Measurements from ENCODE around the gene C8B. TPM values are rescaled to one million over a fixed set of nuclear protein-coding genes. Genes with fewer than 3 reads are reported as not detected.

The C8B gene
- total and polyA plus RNA-seq, 2 of the 13 experiments (the other 11 are each of a cell fraction or from before 2014, with no cell fraction given) = 8.4 to 11.3 TPM

DNA sequence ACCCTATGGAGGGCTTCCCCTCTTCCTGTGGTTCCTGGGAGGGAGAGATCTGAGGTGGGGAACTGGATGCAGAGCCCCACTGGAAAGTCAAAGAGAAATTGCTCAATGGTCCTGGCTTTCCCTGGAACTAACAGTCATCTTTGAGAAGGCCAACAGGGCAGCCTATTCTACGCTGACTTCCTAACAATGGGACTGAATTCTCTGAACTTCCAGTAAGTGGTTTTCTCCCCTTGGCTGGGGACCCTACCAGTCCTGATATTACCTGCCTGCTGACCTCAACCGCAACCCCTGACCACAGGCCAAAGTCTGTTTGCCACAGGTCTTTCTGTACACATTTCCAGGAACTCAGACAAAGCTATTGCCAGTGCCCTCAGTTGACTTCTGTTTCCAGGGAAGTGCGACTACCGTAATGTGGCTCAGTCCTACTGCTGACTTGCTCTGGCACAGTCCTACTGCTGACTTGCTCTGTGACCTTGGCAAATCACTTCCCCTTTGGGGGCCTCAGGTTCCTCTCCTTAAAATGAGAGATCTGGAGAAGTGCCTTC, 55.3 kb downstream of the C8B start (continued):
- TF ChIP-seq ZC3H4 (CRISPR knock-in tag; IDR thresholded peaks at IDR 0.05; ENCODE audit: borderline replicate concordance) (no peak), REPIN1 (CRISPR knock-in tag; IDR thresholded peaks at IDR 0.05; ENCODE audit: borderline replicate concordance, low read depth) (peak; percentile 91; the same call in 1 of the 2 replicates), KDM1A (CRISPR knock-in tag; IDR thresholded peaks at IDR 0.05) (peak; percentile 92), RFXANK (CRISPR knock-in tag; IDR thresholded peaks at IDR 0.05) (no peak; the same call in 1 of the 2 replicates), ZFP82 (CRISPR knock-in tag; IDR thresholded peaks at IDR 0.05; ENCODE audit: borderline replicate concordance) (no peak), ZNF687 (CRISPR knock-in tag; IDR thresholded peaks at IDR 0.05) (peak; percentile 33; the same call in 1 of the 2 replicates), ATF7-NPFF (CRISPR knock-in tag; IDR thresholded peaks at IDR 0.05; ENCODE audit: low read depth) (peak; percentile 81; the same call in 1 of the 2 replicates), ZNF30 (CRISPR knock-in tag; IDR thresholded peaks at IDR 0.05) (no peak), ZNF607 (CRISPR knock-in tag; IDR thresholded peaks at IDR 0.05; ENCODE audit: borderline replicate concordance) (peak; percentile 67), MAFF (IDR thresholded peaks at IDR 0.05; ENCODE audit: low read depth, low read length) (0 out of 2 replicates have a peak, but pooled peaks have one; percentile 35), POLR2AphosphoS5 (IDR thresholded peaks at IDR 0.05; ENCODE audit: low read depth, low read length) (peak; percentile 47; the same call in 1 of the 2 replicates), NR2F2 (IDR thresholded peaks at IDR 0.05; ENCODE audit: borderline replicate concordance, low read depth) (peak; percentile 97), ZSCAN30 (CRISPR knock-in tag; IDR thresholded peaks at IDR 0.05) (no peak), RCOR2 (CRISPR knock-in tag; IDR thresholded peaks at IDR 0.05) (peak; percentile 90), ZSCAN31 (CRISPR knock-in tag; IDR thresholded peaks at IDR 0.05; ENCODE audit: low read depth) (peak; percentile 65; the same call in 1 of the 2 replicates), ATAD3A (CRISPR knock-in tag; IDR thresholded peaks at IDR 0.05) (no peak), GABPB1 (CRISPR knock-in tag; IDR thresholded peaks at IDR 0.05) (peak; percentile 60), ZNF138 (CRISPR knock-in tag; IDR thresholded peaks at IDR 0.05; ENCODE audit: low read depth) (no peak), DPF2 (CRISPR knock-in tag; IDR thresholded peaks at IDR 0.05; ENCODE audit: borderline replicate concordance, low read depth) (peak; percentile 94), ZC3H13 (CRISPR knock-in tag; IDR thresholded peaks at IDR 0.05) (no peak), ZNF451 (CRISPR knock-in tag; IDR thresholded peaks at IDR 0.05) (peak; percentile 75; the same call in 1 of the 2 replicates), ZNF274 (CRISPR knock-in tag; IDR thresholded peaks at IDR 0.05) (no peak), TGIF2 (CRISPR knock-in tag; IDR thresholded peaks at IDR 0.05) (peak; percentile 84), FOSL2 (CRISPR knock-in tag; IDR thresholded peaks at IDR 0.05) (peak; percentile 87), CENPX (CRISPR knock-in tag; IDR thresholded peaks at IDR 0.05) (no peak), XRCC5 (optimal IDR thresholded peaks at IDR 0.05; ENCODE audit: low read length) (peak; percentile 64), MED13 (CRISPR knock-in tag; IDR thresholded peaks at IDR 0.05) (peak; percentile 93), RBFOX2 (IDR thresholded peaks at IDR 0.05; ENCODE audit: low read depth, low read length) (peak; percentile 62; the same call in 1 of the 2 replicates)
- TF ChIP-seq, protein P1, sequence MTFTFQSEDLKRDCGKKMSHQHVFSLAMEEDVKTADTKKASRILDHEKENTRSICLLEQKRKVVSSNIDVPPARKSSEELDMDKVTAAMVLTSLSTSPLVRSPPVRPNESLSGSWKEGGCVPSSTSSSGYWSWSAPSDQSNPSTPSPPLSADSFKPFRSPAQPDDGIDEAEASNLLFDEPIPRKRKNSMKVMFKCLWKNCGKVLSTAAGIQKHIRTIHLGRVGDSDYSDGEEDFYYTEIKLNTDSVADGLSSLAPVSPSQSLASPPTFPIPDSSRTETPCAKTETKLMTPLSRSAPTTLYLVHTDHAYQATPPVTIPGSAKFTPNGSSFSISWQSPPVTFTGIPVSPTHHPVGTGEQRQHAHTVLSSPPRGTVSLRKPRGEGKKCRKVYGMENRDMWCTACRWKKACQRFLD (CRISPR knock-in tag; IDR thresholded peaks at IDR 0.05; ENCODE audit: borderline replicate concordance) = no peak

All from HepG2 (cell line).